GM23338 (cell line): ENCODE results near the gene SEL1L3. TPM values are rescaled to one million over a fixed set of nuclear protein-coding genes. Genes with fewer than 3 reads are reported as not detected.

Source experiments
- ATAC-seq: fragments of 200-7000 bp; cut with Tn5 transposase; 3 replicates; pipeline ENCODE4 v1.9.1; 2020
- DNase-seq: peaks from one replicate; pipeline ENCODE4 v3.0.0-alpha.2; 2015; ENCODE audit warnings: low spot score
- H2AFZ ChIP-seq: fragments of 200-600 bp; sonication (generic); 2 replicates; pipeline ENCODE4 v1.8.0; 2016; ENCODE audit warnings: antibody characterized with exemption, mild to moderate bottlenecking, moderate library complexity
- H3F3A ChIP-seq: fragments of 200-600 bp; sonication (generic); replicated peaks from 2 replicates; pipeline ENCODE4 v1.8.0; 2017; ENCODE audit warnings: antibody characterized with exemption, mixed run types, low read depth
- H3K27ac ChIP-seq: fragments of 200-600 bp; sonication (generic); 2 replicates; pipeline ENCODE4 v1.6.1; 2016; ENCODE audit warnings: low read depth
- H3K27me3 ChIP-seq: fragments of 200-600 bp; sonication (generic); 2 replicates; pipeline ENCODE4 v1.8.0; 2016; ENCODE audit warnings: mild to moderate bottlenecking, mixed run types, moderate library complexity; ENCODE audit not compliant: insufficient read depth
- H3K36me3 ChIP-seq: fragments of 200-600 bp; sonication (generic); 2 replicates; pipeline ENCODE4 v1.8.0; 2016; ENCODE audit warnings: mild to moderate bottlenecking; ENCODE audit not compliant: insufficient read depth
- H3K4me1 ChIP-seq: fragments of 200-600 bp; sonication (generic); 2 replicates; pipeline ENCODE4 v1.8.0; 2016; ENCODE audit warnings: mild to moderate bottlenecking, moderate library complexity; ENCODE audit not compliant: insufficient read depth
- H3K4me2 ChIP-seq: fragments of 200-600 bp; sonication (generic); 2 replicates; pipeline ENCODE4 v1.7.1; 2017; ENCODE audit warnings: mixed run types
- H3K4me3 ChIP-seq: fragments of 200-600 bp; sonication (generic); 2 replicates; pipeline ENCODE4 v1.6.1; 2016; ENCODE audit warnings: mixed run types
- H3K79me2 ChIP-seq: fragments of 200-600 bp; sonication (generic); replicated peaks from 2 replicates; pipeline ENCODE4 v1.8.0; 2017; ENCODE audit warnings: mild to moderate bottlenecking; ENCODE audit not compliant: insufficient read depth
- H3K9me2 ChIP-seq: fragments of 200-600 bp; sonication (generic); 2 replicates; pipeline ENCODE4 v1.8.0; 2017; ENCODE audit not compliant: insufficient read depth
- H4K20me1 ChIP-seq: fragments of 200-600 bp; sonication (generic); replicated peaks from 2 replicates; pipeline ENCODE4 v1.8.0; 2017; ENCODE audit warnings: mild to moderate bottlenecking; ENCODE audit not compliant: insufficient read depth
- H3K27ac Mint-ChIP-seq: 2 replicates; pipeline ENCODE4 v1.8.0; 2020; ENCODE audit warnings: inconsistent platforms, mild to moderate bottlenecking, moderate library complexity, mixed read lengths
- H3K27me3 Mint-ChIP-seq: 3 replicates; pipeline ENCODE4 v1.8.0; 2022; ENCODE audit warnings: low read depth, mild to moderate bottlenecking, moderate library complexity, mixed read lengths, inconsistent platforms; ENCODE audit not compliant: insufficient read depth, poor library complexity
- H3K36me3 Mint-ChIP-seq: 3 replicates; pipeline ENCODE4 v1.8.0; 2021; ENCODE audit warnings: low read depth, mild to moderate bottlenecking, inconsistent platforms, moderate library complexity, mixed read lengths
- H3K4me1 Mint-ChIP-seq: 3 replicates; pipeline ENCODE4 v1.8.0; 2020; ENCODE audit warnings: mild to moderate bottlenecking, inconsistent platforms, mixed read lengths
- H3K4me3 Mint-ChIP-seq: 3 replicates; pipeline ENCODE4 v1.8.0; 2021; ENCODE audit warnings: moderate library complexity, mild to moderate bottlenecking, inconsistent platforms, mixed read lengths
- H3K9me3 Mint-ChIP-seq: 3 replicates; pipeline ENCODE4 v1.8.0; 2020; ENCODE audit warnings: moderate library complexity, mild to moderate bottlenecking, inconsistent platforms, mixed read lengths
- CREB1 ChIP-seq: fragments of 250-450 bp; sonication (Bioruptor Pico); IDR thresholded peaks from 2 replicates; pipeline ENCODE4 v1.5.0; 2020; ENCODE audit warnings: low read depth, mild to moderate bottlenecking, moderate library complexity
- CTCF ChIP-seq, 2 experiments: fragments of 200-600 bp in 1 of 2; sonication (generic) in 1 of 2; conservative IDR thresholded peaks; 2 replicates each; pipeline versions ENCODE4 v1.5.1 to v1.6.1; 2016 to 2017; ENCODE audit warnings: antibody characterized with exemption in 2 of 2, low read depth in 2 of 2, mild to moderate bottlenecking in 2 of 2, moderate library complexity in 1 of 2
- EZH2 ChIP-seq: fragments of 200-600 bp; sonication (generic); IDR thresholded peaks from one replicate; pipeline ENCODE4 v1.8.0; 2017; ENCODE audit warnings: antibody characterized with exemption, mild to moderate bottlenecking, low read depth; ENCODE audit not compliant: unreplicated experiment
- EZH2phosphoT487 ChIP-seq: fragments of 200-600 bp; sonication (generic); IDR thresholded peaks from one replicate; pipeline ENCODE4 v1.8.1; 2018; ENCODE audit warnings: antibody characterized with exemption; ENCODE audit not compliant: unreplicated experiment
- NANOG ChIP-seq: IDR thresholded peaks from 2 replicates; pipeline ENCODE4 v1.6.1; 2016; ENCODE audit warnings: antibody characterized with exemption, borderline replicate concordance
- POLR2AphosphoS5 ChIP-seq: IDR thresholded peaks from 2 replicates; pipeline ENCODE4 v1.6.1; 2016; ENCODE audit warnings: antibody characterized with exemption, low read depth
- STAT1 ChIP-seq: IDR thresholded peaks from one replicate; pipeline ENCODE4 v1.6.1; 2016; ENCODE audit warnings: antibody characterized with exemption; ENCODE audit not compliant: unreplicated experiment
- ZNF331 ChIP-seq: fragments of 250-450 bp; sonication (Bioruptor Pico); IDR thresholded peaks from 2 replicates; pipeline ENCODE4 v1.5.0; 2020; ENCODE audit warnings: low read depth, mild to moderate bottlenecking, moderate library complexity
- polyA plus RNA-seq: library from polyadenylated mRNA; unstranded; fragments of >200 nt; fragmentation: Nextera tagmentation; extraction: Ambion mirVana; gene quantifications from 2 replicates; pipeline ENCODE4 v1.2.1, GENCODE V29; 2016
- total RNA-seq: library from RNA; depleted of rRNA; stranded (reverse); fragments of >200 nt; shearing (Covaris generic); gene quantifications from 2 replicates; pipeline ENCODE4 v1.2.3, GENCODE V29; 2014
- TF ChIP-seq, protein P1 (sequence below): IDR thresholded peaks from 2 replicates; pipeline ENCODE4 v1.6.1; 2016; ENCODE audit warnings: antibody characterized with exemption
- TF ChIP-seq, protein P2 (sequence below): IDR thresholded peaks from one replicate; pipeline ENCODE4 v1.6.1; 2018; ENCODE audit warnings: antibody characterized with exemption; ENCODE audit not compliant: unreplicated experiment

The SEL1L3 gene
- total and polyA plus RNA-seq, 2 experiments from 2014 or later: 17.1 to 61.7 TPM

GRCh38 chr4:25818371-25818871 lies 44.4 kb downstream of the SEL1L3 start:
- peaks cover under 1% of the 10 kb centered on the region for H3K27me3 Mint-ChIP-seq
- Histone ChIP-seq H3K36me3 (peaks cover 3% of the 10 kb centered on the region), H3F3A (no peaks in the 10 kb centered on the region), H3K4me2 (no peak overlapping the region), H3K4me3 (no peak overlapping the region), H2AFZ (no peak overlapping the region), H3K27me3 (no peaks in the 10 kb centered on the region), H4K20me1 (no peaks in the 10 kb centered on the region), H3K27ac (no peak overlapping the region), H3K9me2 (no peaks in the 10 kb centered on the region), H3K79me2 (no peaks in the 10 kb centered on the region), H3K4me1 (peaks cover 28% of the 10 kb centered on the region)
- TF ChIP-seq ZNF331 (CRISPR knock-in tag) (no peak), EZH2phosphoT487 (no peak)
- no peaks in the 10 kb centered on the region for H3K9me3 Mint-ChIP-seq
- DNase-seq (no peak), ATAC-seq (no peak)
- H3K27ac Mint-ChIP-seq: peak overlapping the region; percentile 5; the same call in 1 of the 2 replicates
- H3K4me1 Mint-ChIP-seq: peaks cover 26% of the 10 kb centered on the region
- H3K36me3 Mint-ChIP-seq: peaks cover 62% of the 10 kb centered on the region
- H3K4me3 Mint-ChIP-seq: no peak overlapping the region

GRCh38 chr4:25817059-25817681 lies 45.6 kb downstream of the SEL1L3 start:
- Histone ChIP-seq H4K20me1 (peaks cover 4% of the 10 kb centered on the region; the same call in 1 of the 2 replicates), H3K36me3 (peaks cover 3% of the 10 kb centered on the region), H3K79me2 (no peaks in the 10 kb centered on the region), H3F3A (no peaks in the 10 kb centered on the region), H2AFZ (no peak overlapping the region), H3K4me3 (no peak overlapping the region), H3K27me3 (peaks cover 3% of the 10 kb centered on the region; the same call in 1 of the 2 replicates), H3K4me1 (peaks cover 23% of the 10 kb centered on the region), H3K9me2 (no peaks in the 10 kb centered on the region), H3K27ac (no peak overlapping the region), H3K4me2 (no peak overlapping the region)
- DNase-seq: no peak
- Mint-ChIP-seq H3K27ac (no peak overlapping the region), H3K4me1 (peaks cover 21% of the 10 kb centered on the region), H3K4me3 (no peak overlapping the region), H3K36me3 (peaks cover 60% of the 10 kb centered on the region), H3K9me3 (no peaks in the 10 kb centered on the region), H3K27me3 (peaks cover under 1% of the 10 kb centered on the region)
- ATAC-seq: no peak
- TF ChIP-seq NANOG (no peak), ZNF331 (CRISPR knock-in tag) (no peak), STAT1 (no peak), EZH2phosphoT487 (no peak), CREB1 (CRISPR knock-in tag) (no peak), POLR2AphosphoS5 (no peak), CTCF (conservative IDR thresholded peaks at IDR 0.05; ENCODE audit: low read depth in 2 of 2) (no peak), EZH2 (no peak)
- TF ChIP-seq, protein P1, sequence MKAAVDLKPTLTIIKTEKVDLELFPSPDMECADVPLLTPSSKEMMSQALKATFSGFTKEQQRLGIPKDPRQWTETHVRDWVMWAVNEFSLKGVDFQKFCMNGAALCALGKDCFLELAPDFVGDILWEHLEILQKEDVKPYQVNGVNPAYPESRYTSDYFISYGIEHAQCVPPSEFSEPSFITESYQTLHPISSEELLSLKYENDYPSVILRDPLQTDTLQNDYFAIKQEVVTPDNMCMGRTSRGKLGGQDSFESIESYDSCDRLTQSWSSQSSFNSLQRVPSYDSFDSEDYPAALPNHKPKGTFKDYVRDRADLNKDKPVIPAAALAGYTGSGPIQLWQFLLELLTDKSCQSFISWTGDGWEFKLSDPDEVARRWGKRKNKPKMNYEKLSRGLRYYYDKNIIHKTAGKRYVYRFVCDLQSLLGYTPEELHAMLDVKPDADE: no peak
- TF ChIP-seq, protein P2, sequence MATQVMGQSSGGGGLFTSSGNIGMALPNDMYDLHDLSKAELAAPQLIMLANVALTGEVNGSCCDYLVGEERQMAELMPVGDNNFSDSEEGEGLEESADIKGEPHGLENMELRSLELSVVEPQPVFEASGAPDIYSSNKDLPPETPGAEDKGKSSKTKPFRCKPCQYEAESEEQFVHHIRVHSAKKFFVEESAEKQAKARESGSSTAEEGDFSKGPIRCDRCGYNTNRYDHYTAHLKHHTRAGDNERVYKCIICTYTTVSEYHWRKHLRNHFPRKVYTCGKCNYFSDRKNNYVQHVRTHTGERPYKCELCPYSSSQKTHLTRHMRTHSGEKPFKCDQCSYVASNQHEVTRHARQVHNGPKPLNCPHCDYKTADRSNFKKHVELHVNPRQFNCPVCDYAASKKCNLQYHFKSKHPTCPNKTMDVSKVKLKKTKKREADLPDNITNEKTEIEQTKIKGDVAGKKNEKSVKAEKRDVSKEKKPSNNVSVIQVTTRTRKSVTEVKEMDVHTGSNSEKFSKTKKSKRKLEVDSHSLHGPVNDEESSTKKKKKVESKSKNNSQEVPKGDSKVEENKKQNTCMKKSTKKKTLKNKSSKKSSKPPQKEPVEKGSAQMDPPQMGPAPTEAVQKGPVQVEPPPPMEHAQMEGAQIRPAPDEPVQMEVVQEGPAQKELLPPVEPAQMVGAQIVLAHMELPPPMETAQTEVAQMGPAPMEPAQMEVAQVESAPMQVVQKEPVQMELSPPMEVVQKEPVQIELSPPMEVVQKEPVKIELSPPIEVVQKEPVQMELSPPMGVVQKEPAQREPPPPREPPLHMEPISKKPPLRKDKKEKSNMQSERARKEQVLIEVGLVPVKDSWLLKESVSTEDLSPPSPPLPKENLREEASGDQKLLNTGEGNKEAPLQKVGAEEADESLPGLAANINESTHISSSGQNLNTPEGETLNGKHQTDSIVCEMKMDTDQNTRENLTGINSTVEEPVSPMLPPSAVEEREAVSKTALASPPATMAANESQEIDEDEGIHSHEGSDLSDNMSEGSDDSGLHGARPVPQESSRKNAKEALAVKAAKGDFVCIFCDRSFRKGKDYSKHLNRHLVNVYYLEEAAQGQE: no peak
